HepG2 (cell line): ENCODE data around the gene GALNT9. TPM values are rescaled to one million over a fixed set of nuclear protein-coding genes. Genes with fewer than 3 reads are reported as not detected.

Experiments
- ATAC-seq: fragments of 200-7000 bp; cut with Tn5 transposase; 3 replicates; pipeline ENCODE4 v1.9.1; 2020; ENCODE audit warnings: mild to moderate bottlenecking, moderate library complexity
- BruUV-seq: library from RNA; stranded (reverse); fragments of 400-500 nt; replicated peaks from 2 replicates; lab custom pipeline; 2021; lab: Mats Ljungman, UMichigan
- CTCF ChIA-PET: fragments of 300-600 bp; formaldehyde crosslinking; extraction: SDS; loops from one replicate; lab custom pipeline; 2021; ENCODE audit warnings: low total read pairs, inconsistent platforms, low intra/inter-chr PET ratio; lab: Yijun Ruan, JAX
- POLR2A ChIA-PET: fragments of 350-600 bp; sonication (Branson Sonifier 250); formaldehyde crosslinking; loops from one replicate; lab custom pipeline; 2020; ENCODE audit warnings: antibody characterized with exemption, inconsistent platforms; lab: Yijun Ruan, JAX
- DNase-seq: peaks from one replicate; pipeline ENCODE4 v3.0.0-alpha.2; 2015; ENCODE audit warnings: low spot score
- FAIRE-seq: peaks from 3 replicates; lab custom pipeline; 2011; peaks lifted over from hg19 to GRCh38; lab: Jason Lieb, UNC
- H2AFZ ChIP-seq: one replicate; pipeline ENCODE4 v1.6.1; 2011; ENCODE audit warnings: low read length, inconsistent platforms
- H3K27ac ChIP-seq: fragments of 300-600 bp; 3 replicates; pipeline ENCODE4 v1.8.0; 2011; ENCODE audit warnings: mixed run types, mild to moderate bottlenecking, mixed read lengths, low read length, inconsistent platforms; ENCODE audit not compliant: insufficient read depth; ENCODE audit errors: extremely low read length
- H3K27me3 ChIP-seq, 2 experiments: fragments of 200-600 bp in 1 of 2; 2 replicates in 1 of 2; 3 replicates in 1 of 2; pipeline versions ENCODE4 v1.6.0 to v1.8.0; 2011; ENCODE audit warnings: low read length in 2 of 2, mild to moderate bottlenecking in 2 of 2, moderate library complexity in 2 of 2, inconsistent platforms in 1 of 2; ENCODE audit not compliant: insufficient read depth in 2 of 2, control insufficient read depth in 1 of 2
- H3K36me3 ChIP-seq, 2 experiments: fragments of 200-600 bp in 1 of 2; replicated peaks in 1 of 2; 2 replicates in 1 of 2; 3 replicates in 1 of 2; pipeline versions ENCODE4 v1.5.1 to v1.8.0; 2011; ENCODE audit warnings: low read length in 2 of 2, inconsistent platforms in 1 of 2; ENCODE audit not compliant: insufficient read depth in 2 of 2, control insufficient read depth in 1 of 2
- H3K4me1 ChIP-seq: 2 replicates; pipeline ENCODE4 v1.5.1; 2012; ENCODE audit warnings: low read length, inconsistent platforms; ENCODE audit not compliant: insufficient read depth
- H3K4me2 ChIP-seq: 2 replicates; pipeline ENCODE4 v1.6.0; 2011; ENCODE audit warnings: low read depth, low read length, inconsistent platforms
- H3K4me3 ChIP-seq, 3 experiments: fragments of 200-600 bp in 1 of 3; sonication (generic), shearing (Covaris generic) in 1 of 3; replicated peaks in 1 of 3; 2 replicates each; pipeline ENCODE4 v1.5.1; 2011 to 2016; ENCODE audit warnings: low read length in 3 of 3, inconsistent platforms in 2 of 3, low read depth in 2 of 3, mild to moderate bottlenecking in 2 of 3, control low read depth in 1 of 3, mixed read lengths in 1 of 3; ENCODE audit not compliant: insufficient read depth in 1 of 3
- H3K79me2 ChIP-seq: one replicate; pipeline ENCODE4 v1.6.1; 2011; ENCODE audit warnings: low read length, inconsistent platforms; ENCODE audit not compliant: insufficient read depth
- H3K9ac ChIP-seq: 2 replicates; pipeline ENCODE4 v1.6.0; 2011; ENCODE audit warnings: mild to moderate bottlenecking, low read depth, low read length, inconsistent platforms; ENCODE audit not compliant: insufficient read depth
- H3K9me3 ChIP-seq: 2 replicates; pipeline ENCODE4 v1.5.1; 2012; ENCODE audit warnings: mild to moderate bottlenecking, low read length
- H4K20me1 ChIP-seq: 2 replicates; pipeline ENCODE4 v1.6.0; 2011; ENCODE audit warnings: inconsistent platforms, mild to moderate bottlenecking, low read length, moderate library complexity; ENCODE audit not compliant: insufficient read depth
- KLF16 ChIP-seq, 2 experiments: sonication (generic) in 1 of 2; formaldehyde crosslinking in 1 of 2; IDR thresholded peaks; 2 replicates each; pipeline versions ENCODE4 v1.6.1 to v1.8.0; 2016 to 2023; ENCODE audit warnings: missing genetic modification reagents in 2 of 2, missing compliant biosample characterization in 1 of 2
- MIER3 ChIP-seq: IDR thresholded peaks from 2 replicates; pipeline ENCODE4 v1.6.1; 2016; ENCODE audit warnings: missing compliant biosample characterization, borderline replicate concordance
- POGZ ChIP-seq: sonication (generic); formaldehyde crosslinking; IDR thresholded peaks from 2 replicates; pipeline ENCODE4 v1.4.0; 2020; ENCODE audit warnings: mild to moderate bottlenecking, missing genetic modification reagents
- SRSF1 ChIP-seq: fragments of 200-400 bp; formaldehyde crosslinking; optimal IDR thresholded peaks from 2 replicates; pipeline ENCODE3; 2017; ENCODE audit warnings: mild to moderate bottlenecking, low read depth, low read length, moderate library complexity
- ZBTB7A ChIP-seq: sonication (generic); formaldehyde crosslinking; IDR thresholded peaks from 2 replicates; pipeline ENCODE4 v1.8.0; 2022; ENCODE audit warnings: mild to moderate bottlenecking, missing genetic modification reagents
- ZEB1 ChIP-seq: IDR thresholded peaks from 2 replicates; pipeline ENCODE4 v1.6.1; 2012; ENCODE audit warnings: mild to moderate bottlenecking, low read depth, inconsistent platforms; ENCODE audit not compliant: insufficient replicate concordance
- ZNF619 ChIP-seq: sonication (generic); formaldehyde crosslinking; IDR thresholded peaks from 2 replicates; pipeline ENCODE4 v1.4.0; 2020; ENCODE audit warnings: mild to moderate bottlenecking, missing genetic modification reagents
- ZNF660 ChIP-seq: sonication (generic); formaldehyde crosslinking; IDR thresholded peaks from 2 replicates; pipeline ENCODE4 v1.5.1; 2020; ENCODE audit warnings: mild to moderate bottlenecking, low read depth, missing genetic modification reagents, borderline replicate concordance
- ZNF775 ChIP-seq: sonication (generic); formaldehyde crosslinking; IDR thresholded peaks from 2 replicates; pipeline ENCODE4 v1.4.0; 2020; ENCODE audit warnings: missing genetic modification reagents, mild to moderate bottlenecking, moderate library complexity, borderline replicate concordance
- WGBS: methylation state at CpG from one replicate; pipeline ENCODE4 v1.1.6; 2017; ENCODE audit warnings: low lambda C conversion rate; 5-methylcytosine and 5-hydroxymethylcytosine counted together
- in situ Hi-C: cut with HindIII; loops from 2 replicates; pipeline ENCODE4 v1.10.0; 2017; ENCODE audit warnings: low pct_unique_long_range_greater_than_20kb; ENCODE audit not compliant: extremely low pct_ligation_motif_present
- intact Hi-C: fragments of 100-400 bp; cut with micrococcal nuclease; formaldehyde crosslinking; loops from one replicate; pipeline ENCODE4 v1.10.0; 2022; ENCODE audit not compliant: unreplicated experiment
- polyA plus RNA-seq, 8 experiments: library from polyadenylated mRNA; depleted of rRNA in 3 of 8; stranded (reverse) in 7 of 8; unstranded in 1 of 8; fragments of >200 nt; fragmentation: Illumina TruSeq in 4 of 8; extraction: Trizol in 4 of 8; gene quantifications; 2 replicates each; pipeline versions ENCODE4 v1.2.1 to v1.2.3, GENCODE V29; 2011 to 2016; ENCODE audit warnings: low read depth in 4 of 8, missing spikeins in 1 of 8, mixed read lengths in 1 of 8; ENCODE audit not compliant: insufficient read depth in 1 of 8
- total RNA-seq, 5 experiments: library from RNA; depleted of rRNA; stranded (reverse); fragments of >200 nt; fragmentation: Illumina TruSeq; extraction: Trizol; gene quantifications; 2 replicates each; pipeline ENCODE4 v1.2.3, GENCODE V29; 2016; ENCODE audit warnings: low read depth in 1 of 5
- TF ChIP-seq, protein P1 (sequence below): IDR thresholded peaks from 2 replicates; pipeline ENCODE4 v1.6.1; 2012; ENCODE audit warnings: inconsistent platforms
- TF ChIP-seq, protein P2 (sequence below): fragments of 450-650 bp; IDR thresholded peaks from 2 replicates; pipeline ENCODE4 v1.6.1; 2016

The GALNT9 gene
- total and polyA plus RNA-seq, 2 of the 13 experiments (the other 11 are each of a cell fraction or from before 2014, with no cell fraction given): 0.04 TPM; not detected in 1

DNA sequence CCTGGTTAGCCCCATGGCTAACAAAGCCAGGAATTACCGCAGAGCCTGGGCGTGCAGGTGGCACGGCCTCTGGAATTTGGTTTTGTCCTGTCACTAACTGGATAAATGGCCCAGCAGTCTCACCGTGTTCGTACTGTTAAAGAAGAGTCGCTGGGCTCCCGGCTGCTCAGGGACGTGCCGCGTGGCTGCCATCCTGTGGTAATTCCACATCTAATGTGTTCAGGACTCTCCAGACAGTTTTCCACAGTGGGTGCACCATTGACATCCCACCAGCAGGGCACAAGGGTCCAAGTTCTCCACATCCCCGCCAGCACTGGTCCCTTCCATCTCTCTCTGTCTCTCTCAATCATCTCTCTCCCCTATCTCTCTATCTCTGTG, 165.5 kb downstream of the GALNT9 start:
- H3K36me3 ChIP-seq: no peaks in the 10 kb centered on the region
- in situ Hi-C loops: no loop called here
- no peak overlapping the region for H3K9ac ChIP-seq
- ATAC-seq: peak; percentile 23; the same call in 2 of the 3 replicates
- no peaks in the 10 kb centered on the region for H3K4me1 ChIP-seq
- 49% methylated on average over 11 of the region's 11 CpGs for WGBS
- H3K79me2 ChIP-seq: no peaks in the 10 kb centered on the region
- H2AFZ ChIP-seq: no peak overlapping the region
- POLR2A ChIA-PET: interaction anchor here (1.7 kb wide), 1 partner anchor 10 kb away, joined by 6 read pairs; no protein-coding TSS in a partner anchor
- no peak for FAIRE-seq
- TF ChIP-seq, protein P1, sequence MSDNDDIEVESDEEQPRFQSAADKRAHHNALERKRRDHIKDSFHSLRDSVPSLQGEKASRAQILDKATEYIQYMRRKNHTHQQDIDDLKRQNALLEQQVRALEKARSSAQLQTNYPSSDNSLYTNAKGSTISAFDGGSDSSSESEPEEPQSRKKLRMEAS: no peak
- no peak for TF ChIP-seq ZNF775
- no peak for TF ChIP-seq KLF16 (CRISPR knock-in tag; IDR thresholded peaks at IDR 0.05)
- TF ChIP-seq SRSF1: no peak
- TF ChIP-seq ZBTB7A (CRISPR knock-in tag): no peak
- TF ChIP-seq ZNF619 (CRISPR knock-in tag): no peak
- no peak for TF ChIP-seq MIER3 (CRISPR knock-in tag)
- no peak for TF ChIP-seq ZEB1
- TF ChIP-seq ZNF660: no peak
- TF ChIP-seq POGZ (CRISPR knock-in tag): no peak
- TF ChIP-seq, protein P2, sequence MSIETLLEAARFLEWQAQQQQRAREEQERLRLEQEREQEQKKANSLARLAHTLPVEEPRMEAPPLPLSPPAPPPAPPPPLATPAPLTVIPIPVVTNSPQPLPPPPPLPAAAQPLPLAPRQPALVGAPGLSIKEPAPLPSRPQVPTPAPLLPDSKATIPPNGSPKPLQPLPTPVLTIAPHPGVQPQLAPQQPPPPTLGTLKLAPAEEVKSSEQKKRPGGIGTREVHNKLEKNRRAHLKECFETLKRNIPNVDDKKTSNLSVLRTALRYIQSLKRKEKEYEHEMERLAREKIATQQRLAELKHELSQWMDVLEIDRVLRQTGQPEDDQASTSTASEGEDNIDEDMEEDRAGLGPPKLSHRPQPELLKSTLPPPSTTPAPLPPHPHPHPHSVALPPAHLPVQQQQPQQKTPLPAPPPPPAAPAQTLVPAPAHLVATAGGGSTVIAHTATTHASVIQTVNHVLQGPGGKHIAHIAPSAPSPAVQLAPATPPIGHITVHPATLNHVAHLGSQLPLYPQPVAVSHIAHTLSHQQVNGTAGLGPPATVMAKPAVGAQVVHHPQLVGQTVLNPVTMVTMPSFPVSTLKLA: no peak
- H3K27ac ChIP-seq: no peak overlapping the region
- intact Hi-C loops: no loop called here
- 0 out of 2 replicates have a peak, but pooled peaks cover 3% of the 10 kb centered on the region for H4K20me1 ChIP-seq
- peaks cover 4 to 27% of the 10 kb centered on the region in 2 experiments; a peak in 3 of 5 replicates for H3K27me3 ChIP-seq
- H3K4me2 ChIP-seq: no peak overlapping the region
- DNase-seq: no peak
- no TSS peak for BruUV-seq
- H3K4me3 ChIP-seq: no peak overlapping the region
- CTCF ChIA-PET: no interaction called here
- no peaks in the 10 kb centered on the region for H3K9me3 ChIP-seq
